Immature natural killer cell (primary cell): Measurements from ENCODE around the gene ATXN2L. TPM values are rescaled to one million over a fixed set of nuclear protein-coding genes. Genes with fewer than 3 reads are reported as not detected.
"Not testable (repeated sequence)": the region's sequence is repeated elsewhere in the genome, so short reads cannot be mapped to it uniquely, and the experiment has no call there.

Source experiments
- DNase-seq, 3 donors: peaks; one replicate each; pipeline ENCODE4 v3.0.0; 2022; ENCODE audit warnings: mixed read lengths in 1 of 3
- H3K27ac Mint-ChIP-seq, 6 donors: one replicate each; pipeline ENCODE4 v1.8.0; 2020; ENCODE audit warnings: mixed read lengths in 6 of 6, mild to moderate bottlenecking in 5 of 6, inconsistent platforms in 4 of 6, moderate library complexity in 3 of 6
- H3K27me3 Mint-ChIP-seq, 3 donors: one replicate each; pipeline ENCODE4 v1.8.0; 2020 to 2021; ENCODE audit warnings: low read depth in 3 of 3, mild to moderate bottlenecking in 3 of 3, mixed read lengths in 3 of 3, moderate library complexity in 3 of 3, inconsistent platforms in 1 of 3
- H3K36me3 Mint-ChIP-seq, 3 donors: one replicate each; pipeline ENCODE4 v1.8.0; 2020; ENCODE audit warnings: mixed read lengths in 3 of 3, inconsistent platforms in 2 of 3, mild to moderate bottlenecking in 2 of 3
- H3K4me1 Mint-ChIP-seq, 2 donors: one replicate each; pipeline ENCODE4 v1.8.0; 2020; ENCODE audit warnings: inconsistent platforms in 2 of 2, mild to moderate bottlenecking in 2 of 2, mixed read lengths in 2 of 2, moderate library complexity in 1 of 2
- H3K4me3 Mint-ChIP-seq, 5 donors: one replicate each; pipeline ENCODE4 v1.8.0; 2020; ENCODE audit warnings: mild to moderate bottlenecking in 5 of 5, mixed read lengths in 5 of 5, inconsistent platforms in 3 of 5, moderate library complexity in 3 of 5
- H3K9me3 Mint-ChIP-seq, 6 donors: one replicate each; pipeline ENCODE4 v1.8.0; 2020; ENCODE audit warnings: mild to moderate bottlenecking in 6 of 6, mixed read lengths in 6 of 6, inconsistent platforms in 4 of 6, moderate library complexity in 3 of 6
- polyA plus RNA-seq, 3 donors: library from polyadenylated mRNA; unstranded; fragments of 300-500 nt; fragmentation: Illumina TruSeq; gene quantifications; one replicate each; pipeline ENCODE4 v1.2.3, GENCODE V29; 2021

The ATXN2L gene
- polyA plus RNA-seq, 3 donors from 2014 or later: 3.0 to 28.5 (median 9.7) TPM

GRCh38 chr16:28866454-28866804 lies 43.6 kb downstream of the ATXN2L start:
- no peak for DNase-seq
- Mint-ChIP-seq H3K9me3 (peaks cover 0 to 1% (median 0%) of the 10 kb centered on the region in 6 donors), H3K27ac (peak overlapping the region in 2 of 6 donors; percentile 48 to 61), H3K27me3 (peaks cover 0 to 3% (median 2%) of the 10 kb centered on the region in 3 donors), H3K36me3 (peaks cover 0 to 17% (median 9%) of the 10 kb centered on the region in 3 donors), H3K4me3 (no peak overlapping the region), H3K4me1 (peaks cover 22 to 24% of the 10 kb centered on the region in 2 donors)

DNA sequence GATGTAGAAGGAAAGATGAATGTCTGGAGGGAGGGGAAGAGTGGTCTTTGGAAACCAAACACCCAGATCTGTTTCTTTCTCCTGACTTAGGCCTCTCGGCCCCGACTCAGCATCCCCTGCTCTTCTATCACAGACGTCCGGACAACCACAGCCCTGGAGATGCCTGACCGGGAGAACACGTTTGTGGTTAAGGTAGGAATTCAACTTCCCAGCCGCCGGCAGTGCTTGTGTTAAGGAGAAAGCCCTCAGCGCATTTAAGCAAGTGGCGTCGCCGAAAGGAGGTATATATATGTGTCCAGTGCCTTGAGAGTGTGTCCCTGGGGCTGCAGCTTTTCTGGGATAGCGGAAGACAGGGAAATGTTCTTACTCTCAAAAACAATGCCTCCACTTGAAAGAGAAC lies 44.4 kb downstream of the ATXN2L start:
- Mint-ChIP-seq H3K27me3 (peaks cover 0 to 3% (median 2%) of the 10 kb centered on the region in 3 donors), H3K36me3 (peaks cover 0 to 17% (median 9%) of the 10 kb centered on the region in 3 donors), H3K4me3 (peak overlapping the region in 1 of 5 donors; percentile 29), H3K27ac (peak overlapping the region in 2 of 6 donors; percentile 50 to 62), H3K9me3 (peaks cover 0 to 1% (median 0%) of the 10 kb centered on the region in 6 donors), H3K4me1 (peaks cover 22 to 24% of the 10 kb centered on the region in 2 donors)
- no peak for DNase-seq

DNA sequence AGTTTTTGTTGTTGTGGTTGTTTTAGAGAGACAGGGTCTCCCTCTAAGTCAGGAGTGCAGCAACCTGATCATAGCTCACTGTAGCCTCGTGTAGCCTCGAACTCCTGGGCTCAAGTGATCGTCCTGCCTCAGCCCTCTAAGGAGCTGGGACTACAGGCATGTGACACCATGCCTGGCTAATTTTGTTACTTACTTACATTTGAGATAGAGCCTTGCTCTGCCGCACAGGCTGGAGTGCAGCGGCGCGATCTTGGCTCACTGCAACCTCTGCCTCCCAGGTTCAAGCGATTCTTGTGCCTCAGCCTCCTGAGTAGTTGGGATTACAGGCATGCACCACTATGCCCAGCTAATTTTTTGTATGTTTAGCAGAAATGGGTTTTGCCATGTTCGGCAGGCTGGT lies 44.8 kb downstream of the ATXN2L start:
- not testable (repeated sequence) for H3K9me3 Mint-ChIP-seq, H3K4me3 Mint-ChIP-seq, H3K27me3 Mint-ChIP-seq, DNase-seq, H3K27ac Mint-ChIP-seq
- peaks cover 22 to 24% of the 10 kb centered on the region in 2 donors for H3K4me1 Mint-ChIP-seq
- H3K36me3 Mint-ChIP-seq: peaks cover 0 to 17% (median 9%) of the 10 kb centered on the region in 3 donors

GRCh38 chr16:28869201-28869600 lies 46.4 kb downstream of the ATXN2L start:
- Mint-ChIP-seq H3K4me3 (no peak overlapping the region), H3K4me1 (peaks cover 14 to 15% of the 10 kb centered on the region in 2 donors), H3K27me3 (peaks cover 0 to 5% (median 5%) of the 10 kb centered on the region in 3 donors), H3K36me3 (peaks cover 0 to 17% (median 9%) of the 10 kb centered on the region in 3 donors), H3K9me3 (peaks cover 0 to 1% (median 0%) of the 10 kb centered on the region in 6 donors), H3K27ac (no peak overlapping the region)
- DNase-seq: no peak

DNA sequence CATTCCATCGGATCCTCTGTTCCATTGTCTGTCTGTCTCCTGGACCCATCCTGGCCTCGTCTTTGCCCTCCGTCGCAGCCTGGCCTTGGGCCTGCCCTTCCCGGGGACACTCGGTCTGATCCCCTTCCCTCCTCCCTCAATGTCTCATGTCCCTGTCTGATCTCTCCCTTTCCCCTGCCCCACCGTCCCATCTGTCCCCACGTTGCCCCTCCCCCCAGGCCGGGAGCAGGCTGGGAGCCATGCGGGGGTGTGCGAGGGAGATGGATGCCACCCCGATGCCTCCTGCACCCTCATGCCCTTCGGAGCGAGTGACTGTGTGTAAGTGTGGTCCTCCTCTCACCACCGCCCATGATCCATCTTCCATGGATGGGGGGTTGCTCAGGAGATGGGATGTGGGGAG lies 50.2 kb downstream of the ATXN2L start:
- no peak overlapping the region for H3K4me3 Mint-ChIP-seq
- peaks cover 0 to 17% (median 9%) of the 10 kb centered on the region in 3 donors for H3K36me3 Mint-ChIP-seq
- H3K27me3 Mint-ChIP-seq: peaks cover 0 to 6% (median 1%) of the 10 kb centered on the region in 3 donors
- no peak overlapping the region for H3K27ac Mint-ChIP-seq
- DNase-seq: no peak
- H3K4me1 Mint-ChIP-seq: peaks cover 0 to 4% of the 10 kb centered on the region in 2 donors
- H3K9me3 Mint-ChIP-seq: no peaks in the 10 kb centered on the region

DNA sequence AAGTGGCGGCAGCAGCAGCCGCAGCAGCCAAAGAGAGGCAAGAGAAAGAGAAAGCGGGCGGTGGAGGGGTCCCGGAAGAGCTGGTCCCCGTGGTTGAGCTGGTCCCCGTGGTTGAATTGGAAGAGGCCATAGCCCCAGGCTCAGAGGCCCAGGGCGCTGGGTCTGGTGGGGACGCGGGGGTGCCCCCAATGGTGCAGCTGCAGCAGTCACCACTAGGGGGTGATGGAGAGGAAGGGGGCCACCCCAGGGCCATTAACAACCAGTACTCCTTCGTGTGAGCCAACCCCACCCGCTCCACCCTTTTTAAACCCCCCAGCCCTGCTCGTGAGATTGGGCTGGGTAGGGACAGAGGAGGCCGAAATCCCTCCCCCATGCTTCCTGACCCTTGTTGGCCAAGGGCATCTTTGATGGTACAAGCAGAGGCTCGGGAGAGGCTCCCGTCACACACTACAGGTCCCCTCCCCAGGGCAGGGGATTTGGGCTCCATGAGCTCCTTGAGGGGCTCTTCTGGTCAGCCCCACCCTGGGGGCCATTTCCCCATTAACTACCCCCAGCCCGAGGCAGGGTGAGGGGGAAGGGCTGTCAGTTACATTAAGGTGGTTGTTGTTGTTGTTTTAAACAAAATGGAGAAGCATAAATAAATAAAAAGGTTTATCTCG lies 50.9 kb downstream of the ATXN2L start:
- H3K36me3 Mint-ChIP-seq: peaks cover 0 to 17% (median 9%) of the 10 kb centered on the region in 3 donors
- no peaks in the 10 kb centered on the region for H3K9me3 Mint-ChIP-seq
- peaks cover 0 to 5% of the 10 kb centered on the region in 2 donors for H3K4me1 Mint-ChIP-seq
- peaks cover 0 to 6% (median 1%) of the 10 kb centered on the region in 3 donors for H3K27me3 Mint-ChIP-seq
- no peak overlapping the region for H3K27ac Mint-ChIP-seq
- H3K4me3 Mint-ChIP-seq: no peak overlapping the region
- peak; percentile 57 to 67 (median 57) for DNase-seq

DNA sequence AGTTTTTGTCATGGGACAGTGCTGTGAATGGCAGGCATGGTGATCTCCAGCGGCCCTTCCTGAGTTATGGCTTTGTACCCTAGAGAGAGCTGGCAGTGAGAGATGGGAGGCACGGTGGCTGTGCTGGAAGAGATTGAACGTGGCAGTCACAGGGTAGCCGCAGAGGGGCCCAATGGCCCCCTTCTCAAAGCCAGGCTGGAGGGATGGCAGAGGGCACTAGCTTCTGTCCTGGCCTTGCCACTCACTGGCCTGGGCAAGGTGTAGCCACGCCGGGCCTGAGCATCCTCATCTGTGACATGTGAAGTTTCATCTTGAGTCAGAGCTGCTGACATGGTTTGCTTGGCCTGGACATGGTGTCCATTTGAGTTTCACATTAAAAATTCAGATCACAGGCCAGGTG lies 51.6 kb downstream of the ATXN2L start:
- Mint-ChIP-seq H3K4me3 (no peak overlapping the region), H3K4me1 (peaks cover 6 to 10% of the 10 kb centered on the region in 2 donors), H3K27me3 (peaks cover 0 to 6% (median 1%) of the 10 kb centered on the region in 3 donors), H3K36me3 (peaks cover 0 to 11% (median 9%) of the 10 kb centered on the region in 3 donors), H3K9me3 (no peaks in the 10 kb centered on the region), H3K27ac (no peak overlapping the region)
- no peak for DNase-seq

DNA sequence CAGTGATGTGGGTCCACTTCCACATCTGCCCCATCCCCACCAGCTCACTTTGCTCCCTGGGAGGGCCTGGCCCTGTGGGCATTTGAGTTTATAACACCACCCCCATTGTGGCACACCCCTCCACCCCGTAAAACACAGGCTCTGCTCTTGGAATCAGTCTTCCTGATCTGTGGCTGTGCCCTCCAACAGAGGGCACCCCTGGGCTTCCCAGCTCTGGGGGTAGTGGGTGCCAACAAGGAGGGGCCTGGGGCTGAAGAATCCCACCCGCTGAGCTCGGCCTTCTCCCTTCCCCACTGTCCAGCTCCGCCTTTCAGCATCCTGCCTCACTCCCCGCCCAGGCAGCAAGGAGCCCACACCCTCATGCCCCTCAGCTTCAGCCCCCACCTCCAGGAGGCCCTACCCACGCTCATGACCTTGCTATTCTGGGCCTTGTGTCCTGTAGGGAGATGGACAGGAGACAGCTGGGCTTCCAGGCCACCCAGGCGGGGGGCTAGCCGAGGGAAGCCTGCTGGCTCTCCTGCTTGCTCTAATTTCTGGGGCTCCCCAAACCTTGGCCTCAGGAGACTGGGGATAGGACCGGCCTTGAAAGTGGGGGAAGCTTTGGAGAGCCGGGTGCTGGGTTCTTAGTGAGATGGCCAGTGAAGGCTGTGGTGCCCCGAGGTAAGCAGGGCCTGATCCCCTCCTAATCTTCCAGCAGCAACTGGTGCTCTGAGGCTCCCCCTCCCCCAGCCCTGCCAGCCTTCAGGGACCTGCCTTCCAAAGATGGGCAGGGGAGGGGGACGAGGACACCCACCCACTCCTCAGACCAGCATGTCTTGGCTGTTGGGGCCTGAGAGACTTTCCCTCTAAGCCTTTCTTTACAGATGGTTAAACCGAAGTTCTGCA lies 52.6 kb downstream of the ATXN2L start:
- Mint-ChIP-seq H3K36me3 (peaks cover 0 to 1% (median 1%) of the 10 kb centered on the region in 3 donors), H3K27ac (no peak overlapping the region), H3K27me3 (peaks cover 0 to 6% (median 1%) of the 10 kb centered on the region in 3 donors), H3K4me1 (peaks cover 6 to 12% of the 10 kb centered on the region in 2 donors), H3K4me3 (no peak overlapping the region), H3K9me3 (no peaks in the 10 kb centered on the region)
- DNase-seq: no peak

DNA sequence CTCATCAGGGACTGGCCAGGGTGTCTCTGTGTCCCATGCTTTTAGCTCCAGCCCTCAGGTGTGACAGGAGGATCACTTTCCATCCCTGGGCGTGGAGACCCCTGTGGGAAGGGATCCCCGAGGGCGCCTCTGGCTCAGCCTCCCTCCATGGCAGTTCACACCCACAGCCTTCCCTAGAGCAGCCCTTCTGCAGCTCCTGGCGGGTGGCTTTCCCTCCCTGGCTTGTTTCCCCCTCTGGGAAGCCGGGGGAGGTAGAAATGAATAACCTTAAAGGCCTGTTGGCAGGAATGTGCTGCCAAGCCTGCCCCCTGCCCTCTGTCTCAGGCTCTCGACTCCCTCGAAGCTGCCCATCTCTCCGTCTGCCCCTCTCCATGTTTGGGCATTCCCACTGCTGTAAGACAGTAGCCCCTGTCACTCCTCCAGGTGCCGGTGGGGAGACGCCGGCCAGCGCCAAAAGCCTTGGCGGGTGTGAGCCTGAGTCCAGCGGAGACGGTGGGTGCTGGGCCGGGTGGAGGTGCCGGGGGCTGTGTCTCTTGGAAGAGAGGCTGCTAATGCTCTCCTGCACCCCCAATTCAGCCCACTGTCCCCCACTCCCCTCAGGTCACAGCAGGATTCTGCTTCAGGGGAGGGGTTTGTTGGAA lies 53.3 kb downstream of the ATXN2L start:
- no peaks in the 10 kb centered on the region for H3K9me3 Mint-ChIP-seq
- DNase-seq: no peak
- H3K27ac Mint-ChIP-seq: peak overlapping the region in 1 of 6 donors; percentile 76
- H3K4me3 Mint-ChIP-seq: no peak overlapping the region
- H3K36me3 Mint-ChIP-seq: no peaks in the 10 kb centered on the region
- peaks cover 0 to 6% (median 1%) of the 10 kb centered on the region in 3 donors for H3K27me3 Mint-ChIP-seq
- H3K4me1 Mint-ChIP-seq: peaks cover 14 to 17% of the 10 kb centered on the region in 2 donors

- Mint-ChIP-seq H3K27me3 (peaks cover 0 to 6% (median 1%) of the 10 kb centered on the region in 3 donors), H3K9me3 (no peaks in the 10 kb centered on the region), H3K4me3 (no peak overlapping the region), H3K4me1 (peaks cover 18 to 19% of the 10 kb centered on the region in 2 donors), H3K36me3 (no peaks in the 10 kb centered on the region), H3K27ac (no peak overlapping the region)
- no peak for DNase-seq
Measured at GRCh38 chr16:28876973-28877654, 54.3 kb downstream of the ATXN2L start.

- Mint-ChIP-seq H3K36me3 (no peaks in the 10 kb centered on the region), H3K4me3 (peak overlapping the region in 4 of 5 donors; percentile 15 to 40 (median 20))
Measured at GRCh38 chr16:28877655-28878000, 54.8 kb downstream of the ATXN2L start.

GRCh38 chr16:28878083-28878926 lies 55.5 kb downstream of the ATXN2L start, which contains the start of gene ATP2A1:
TSS of gene ATP2A1 (plus strand) at chr16:28878488. CDS start at chr16:28878672, 184 bp downstream.
- peaks cover 0 to 1% (median 0%) of the 10 kb centered on the region in 3 donors for H3K27me3 Mint-ChIP-seq
- H3K4me3 Mint-ChIP-seq: peak within 1 kb of the TSS; percentile 84 to 90 (median 87)
- H3K9me3 Mint-ChIP-seq: no peaks in the 10 kb centered on the region
- peak within 1 kb of the TSS in 3 of 6 donors; percentile 30 to 40 (median 35) for H3K27ac Mint-ChIP-seq
- peaks cover 18 to 19% of the 10 kb centered on the region in 2 donors for H3K4me1 Mint-ChIP-seq
- no peaks in the 10 kb centered on the region for H3K36me3 Mint-ChIP-seq
- DNase-seq: no peak

More at GRCh38 chr16:28877655-28878000, 54.8 kb downstream of the ATXN2L start:
- DNase-seq: no peak
- Mint-ChIP-seq H3K27ac (no peak overlapping the region), H3K4me1 (peaks cover 18 to 19% of the 10 kb centered on the region in 2 donors), H3K27me3 (peaks cover 0 to 2% (median 1%) of the 10 kb centered on the region in 3 donors), H3K9me3 (no peaks in the 10 kb centered on the region)
